ENCODE data around the gene MYL12A.

The MYL12A gene

DNA sequence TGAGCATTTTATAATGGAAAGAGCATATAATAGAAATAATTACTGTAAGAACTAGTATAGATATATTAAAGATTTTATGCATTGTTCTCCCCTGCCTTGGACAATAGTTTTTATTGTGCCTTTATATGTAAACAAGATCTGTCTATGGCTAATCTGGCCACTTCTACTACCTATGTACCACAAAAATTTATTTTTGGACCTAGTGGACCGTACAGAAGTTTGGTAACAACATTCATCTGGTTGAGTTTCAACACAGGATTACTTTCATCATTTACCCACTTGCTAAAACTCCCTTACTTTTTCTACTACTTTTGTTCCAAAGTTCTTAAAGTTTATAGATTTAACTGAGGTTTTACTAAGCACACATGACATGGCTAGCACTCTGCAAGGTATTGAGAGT lies 14.6 kb upstream of the MYL12A start:
- Histone ChIP-seq H3K4me3 (ENCODE audit: low read depth, low read length, poor library complexity, severe bottlenecking) (no peak overlapping the region), H3K79me2 (ENCODE audit: insufficient read depth, low read length) (no peaks in the 10 kb centered on the region), H3K9me2 (ENCODE audit: low read depth, low read length) (no peaks in the 10 kb centered on the region), H3K4me1 (ENCODE audit: insufficient read depth, low read length, severe bottlenecking) (peaks cover 9% of the 10 kb centered on the region), H2AFZ (ENCODE audit: low read length) (no peak overlapping the region), H4K20me1 (ENCODE audit: insufficient read depth, low read length) (no peaks in the 10 kb centered on the region), H3K9me3 (ENCODE audit: low read length) (no peaks in the 10 kb centered on the region), H3K27me3 (ENCODE audit: insufficient read depth, low read length) (no peaks in the 10 kb centered on the region), H3K4me2 (ENCODE audit: low read length) (no peak overlapping the region), H3K36me3 (ENCODE audit: insufficient read depth, low read length) (no peaks in the 10 kb centered on the region), H3K9ac (ENCODE audit: low read length) (no peak overlapping the region), H3K27ac (ENCODE audit: low read depth, low read length, poor library complexity, severe bottlenecking) (no peak overlapping the region), H3F3A (ENCODE audit: insufficient read depth, low read length) (no peaks in the 10 kb centered on the region)
- TF ChIP-seq EZH2 (IDR thresholded peaks at IDR 0.05; ENCODE audit: borderline replicate concordance, low read length): no peak
- TF ChIP-seq, protein P1, sequence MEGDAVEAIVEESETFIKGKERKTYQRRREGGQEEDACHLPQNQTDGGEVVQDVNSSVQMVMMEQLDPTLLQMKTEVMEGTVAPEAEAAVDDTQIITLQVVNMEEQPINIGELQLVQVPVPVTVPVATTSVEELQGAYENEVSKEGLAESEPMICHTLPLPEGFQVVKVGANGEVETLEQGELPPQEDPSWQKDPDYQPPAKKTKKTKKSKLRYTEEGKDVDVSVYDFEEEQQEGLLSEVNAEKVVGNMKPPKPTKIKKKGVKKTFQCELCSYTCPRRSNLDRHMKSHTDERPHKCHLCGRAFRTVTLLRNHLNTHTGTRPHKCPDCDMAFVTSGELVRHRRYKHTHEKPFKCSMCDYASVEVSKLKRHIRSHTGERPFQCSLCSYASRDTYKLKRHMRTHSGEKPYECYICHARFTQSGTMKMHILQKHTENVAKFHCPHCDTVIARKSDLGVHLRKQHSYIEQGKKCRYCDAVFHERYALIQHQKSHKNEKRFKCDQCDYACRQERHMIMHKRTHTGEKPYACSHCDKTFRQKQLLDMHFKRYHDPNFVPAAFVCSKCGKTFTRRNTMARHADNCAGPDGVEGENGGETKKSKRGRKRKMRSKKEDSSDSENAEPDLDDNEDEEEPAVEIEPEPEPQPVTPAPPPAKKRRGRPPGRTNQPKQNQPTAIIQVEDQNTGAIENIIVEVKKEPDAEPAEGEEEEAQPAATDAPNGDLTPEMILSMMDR (IDR thresholded peaks at IDR 0.05; ENCODE audit: low read length): no peak

DNA sequence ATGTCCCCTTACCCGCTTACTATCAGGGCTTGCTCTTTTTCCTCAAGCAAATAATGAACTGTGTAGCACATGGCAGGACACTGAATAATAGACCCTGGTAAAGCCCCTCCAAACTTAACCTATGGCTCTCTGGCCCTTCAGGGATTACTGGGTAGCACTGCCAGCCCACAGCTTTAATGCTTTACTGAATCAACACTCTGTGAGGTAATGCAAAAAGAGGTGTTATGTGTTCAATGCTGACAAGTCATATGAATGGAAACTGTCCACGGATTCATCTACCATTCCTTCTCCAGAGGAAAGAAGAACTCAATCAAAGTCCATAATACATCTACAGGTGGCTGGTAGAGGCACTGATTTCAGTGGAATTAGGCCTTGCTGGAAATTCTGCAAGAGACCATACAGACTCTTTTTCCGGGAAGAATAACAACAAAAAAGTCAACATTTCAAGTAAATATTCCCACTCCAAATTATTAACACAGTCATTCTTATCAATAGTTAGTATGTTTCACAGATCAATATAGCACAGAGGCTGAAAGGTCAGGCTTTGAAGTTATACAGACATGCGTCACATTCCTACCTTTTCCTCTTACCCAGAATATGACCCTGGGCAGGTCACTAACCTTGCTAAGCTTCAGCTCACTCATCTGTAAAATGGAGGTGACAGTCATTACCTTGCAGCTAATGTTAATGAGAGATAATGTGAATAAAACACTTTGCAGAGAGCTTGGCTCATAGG lies 14.0 kb upstream of the MYL12A start:
- peaks cover 9% of the 10 kb centered on the region for H3K4me1 ChIP-seq (ENCODE audit: insufficient read depth, low read length, severe bottlenecking)
- no peaks in the 10 kb centered on the region for H4K20me1 ChIP-seq (ENCODE audit: insufficient read depth, low read length)
- no peaks in the 10 kb centered on the region for H3K9me2 ChIP-seq (ENCODE audit: low read depth, low read length)
- no peak overlapping the region for H3K9ac ChIP-seq (ENCODE audit: low read length)
- no peaks in the 10 kb centered on the region for H3K9me3 ChIP-seq (ENCODE audit: low read length)
- H3K27ac ChIP-seq (ENCODE audit: low read depth, low read length, poor library complexity, severe bottlenecking): no peak overlapping the region
- H3K36me3 ChIP-seq (ENCODE audit: insufficient read depth, low read length): no peaks in the 10 kb centered on the region
- H3K79me2 ChIP-seq (ENCODE audit: insufficient read depth, low read length): no peaks in the 10 kb centered on the region
- no peak overlapping the region for H3K4me2 ChIP-seq (ENCODE audit: low read length)
- no peaks in the 10 kb centered on the region for H3F3A ChIP-seq (ENCODE audit: insufficient read depth, low read length)
- H3K4me3 ChIP-seq (ENCODE audit: low read depth, low read length, poor library complexity, severe bottlenecking): no peak overlapping the region
- TF ChIP-seq, protein P1 (IDR thresholded peaks at IDR 0.05; ENCODE audit: low read length): no peak
- no peak for TF ChIP-seq EZH2 (IDR thresholded peaks at IDR 0.05; ENCODE audit: borderline replicate concordance, low read length)
- no peak overlapping the region for H2AFZ ChIP-seq (ENCODE audit: low read length)
- H3K27me3 ChIP-seq (ENCODE audit: insufficient read depth, low read length): no peaks in the 10 kb centered on the region

DNA sequence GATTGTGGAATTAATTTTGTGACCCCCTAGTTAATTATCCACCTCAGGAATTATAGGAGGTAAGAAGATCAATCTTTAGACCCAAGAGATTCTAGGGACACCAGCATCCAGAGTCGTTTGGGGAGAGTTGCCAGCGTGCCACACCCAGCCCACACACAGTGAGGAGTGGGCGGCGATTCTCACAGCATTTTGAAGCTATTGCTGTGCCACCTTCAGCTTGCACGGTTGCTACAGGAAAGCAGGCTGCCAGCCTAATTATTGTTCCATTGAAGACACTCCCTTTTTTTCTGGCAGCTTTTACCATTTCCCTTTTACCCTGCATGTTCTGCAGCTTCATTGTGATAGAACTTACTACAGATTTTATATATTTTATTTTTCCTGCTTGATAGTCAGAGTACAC lies 13.1 kb upstream of the MYL12A start:
- H2AFZ ChIP-seq (ENCODE audit: low read length): no peak overlapping the region
- no peaks in the 10 kb centered on the region for H3K9me3 ChIP-seq (ENCODE audit: low read length)
- H3K27ac ChIP-seq (ENCODE audit: low read depth, low read length, poor library complexity, severe bottlenecking): no peak overlapping the region
- peaks cover 9% of the 10 kb centered on the region for H3K4me1 ChIP-seq (ENCODE audit: insufficient read depth, low read length, severe bottlenecking)
- H3K4me3 ChIP-seq (ENCODE audit: low read depth, low read length, poor library complexity, severe bottlenecking): no peak overlapping the region
- no peaks in the 10 kb centered on the region for H3K9me2 ChIP-seq (ENCODE audit: low read depth, low read length)
- H3K27me3 ChIP-seq (ENCODE audit: insufficient read depth, low read length): no peaks in the 10 kb centered on the region
- H3K36me3 ChIP-seq (ENCODE audit: insufficient read depth, low read length): no peaks in the 10 kb centered on the region
- no peaks in the 10 kb centered on the region for H3K79me2 ChIP-seq (ENCODE audit: insufficient read depth, low read length)
- no peaks in the 10 kb centered on the region for H4K20me1 ChIP-seq (ENCODE audit: insufficient read depth, low read length)
- no peak overlapping the region for H3K9ac ChIP-seq (ENCODE audit: low read length)
- no peaks in the 10 kb centered on the region for H3F3A ChIP-seq (ENCODE audit: insufficient read depth, low read length)
- H3K4me2 ChIP-seq (ENCODE audit: low read length): no peak overlapping the region
- TF ChIP-seq EZH2 (IDR thresholded peaks at IDR 0.05; ENCODE audit: borderline replicate concordance, low read length): no peak
- TF ChIP-seq, protein P1 (IDR thresholded peaks at IDR 0.05; ENCODE audit: low read length): no peak

All from OCI-LY1 (cell line).